ENCODE measurements around the gene CAMK2G. TPM values are rescaled to one million over a fixed set of nuclear protein-coding genes. Genes with fewer than 3 reads are reported as not detected.
A peak's percentile ranks its signal among the peaks of the same experiment; 100 is the strongest.

CAMK2G gene
- total and polyA plus RNA-seq, 2 experiments from 2014 or later: 30.6 to 34.1 TPM

DNA sequence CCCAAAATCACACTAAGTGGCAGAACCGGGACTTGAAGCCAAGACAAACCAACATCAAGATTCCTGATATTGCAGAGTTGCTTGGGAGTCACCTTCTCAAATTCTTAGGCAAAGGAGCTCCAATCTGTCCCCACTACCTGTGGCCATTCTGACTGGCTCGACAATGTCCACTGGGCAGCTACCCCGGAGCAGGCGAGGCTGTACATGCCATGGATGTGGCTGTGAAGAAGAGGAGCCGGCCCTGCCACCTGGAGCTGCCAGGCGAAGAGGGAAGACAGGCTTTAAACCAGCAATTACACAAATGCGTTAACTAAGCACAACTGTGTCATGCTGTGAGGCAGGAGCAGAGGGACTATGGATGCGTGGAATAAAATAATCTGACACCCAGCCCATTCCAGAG lies 18.1 kb downstream of the CAMK2G start (continued):
- TF ChIP-seq, protein P1, sequence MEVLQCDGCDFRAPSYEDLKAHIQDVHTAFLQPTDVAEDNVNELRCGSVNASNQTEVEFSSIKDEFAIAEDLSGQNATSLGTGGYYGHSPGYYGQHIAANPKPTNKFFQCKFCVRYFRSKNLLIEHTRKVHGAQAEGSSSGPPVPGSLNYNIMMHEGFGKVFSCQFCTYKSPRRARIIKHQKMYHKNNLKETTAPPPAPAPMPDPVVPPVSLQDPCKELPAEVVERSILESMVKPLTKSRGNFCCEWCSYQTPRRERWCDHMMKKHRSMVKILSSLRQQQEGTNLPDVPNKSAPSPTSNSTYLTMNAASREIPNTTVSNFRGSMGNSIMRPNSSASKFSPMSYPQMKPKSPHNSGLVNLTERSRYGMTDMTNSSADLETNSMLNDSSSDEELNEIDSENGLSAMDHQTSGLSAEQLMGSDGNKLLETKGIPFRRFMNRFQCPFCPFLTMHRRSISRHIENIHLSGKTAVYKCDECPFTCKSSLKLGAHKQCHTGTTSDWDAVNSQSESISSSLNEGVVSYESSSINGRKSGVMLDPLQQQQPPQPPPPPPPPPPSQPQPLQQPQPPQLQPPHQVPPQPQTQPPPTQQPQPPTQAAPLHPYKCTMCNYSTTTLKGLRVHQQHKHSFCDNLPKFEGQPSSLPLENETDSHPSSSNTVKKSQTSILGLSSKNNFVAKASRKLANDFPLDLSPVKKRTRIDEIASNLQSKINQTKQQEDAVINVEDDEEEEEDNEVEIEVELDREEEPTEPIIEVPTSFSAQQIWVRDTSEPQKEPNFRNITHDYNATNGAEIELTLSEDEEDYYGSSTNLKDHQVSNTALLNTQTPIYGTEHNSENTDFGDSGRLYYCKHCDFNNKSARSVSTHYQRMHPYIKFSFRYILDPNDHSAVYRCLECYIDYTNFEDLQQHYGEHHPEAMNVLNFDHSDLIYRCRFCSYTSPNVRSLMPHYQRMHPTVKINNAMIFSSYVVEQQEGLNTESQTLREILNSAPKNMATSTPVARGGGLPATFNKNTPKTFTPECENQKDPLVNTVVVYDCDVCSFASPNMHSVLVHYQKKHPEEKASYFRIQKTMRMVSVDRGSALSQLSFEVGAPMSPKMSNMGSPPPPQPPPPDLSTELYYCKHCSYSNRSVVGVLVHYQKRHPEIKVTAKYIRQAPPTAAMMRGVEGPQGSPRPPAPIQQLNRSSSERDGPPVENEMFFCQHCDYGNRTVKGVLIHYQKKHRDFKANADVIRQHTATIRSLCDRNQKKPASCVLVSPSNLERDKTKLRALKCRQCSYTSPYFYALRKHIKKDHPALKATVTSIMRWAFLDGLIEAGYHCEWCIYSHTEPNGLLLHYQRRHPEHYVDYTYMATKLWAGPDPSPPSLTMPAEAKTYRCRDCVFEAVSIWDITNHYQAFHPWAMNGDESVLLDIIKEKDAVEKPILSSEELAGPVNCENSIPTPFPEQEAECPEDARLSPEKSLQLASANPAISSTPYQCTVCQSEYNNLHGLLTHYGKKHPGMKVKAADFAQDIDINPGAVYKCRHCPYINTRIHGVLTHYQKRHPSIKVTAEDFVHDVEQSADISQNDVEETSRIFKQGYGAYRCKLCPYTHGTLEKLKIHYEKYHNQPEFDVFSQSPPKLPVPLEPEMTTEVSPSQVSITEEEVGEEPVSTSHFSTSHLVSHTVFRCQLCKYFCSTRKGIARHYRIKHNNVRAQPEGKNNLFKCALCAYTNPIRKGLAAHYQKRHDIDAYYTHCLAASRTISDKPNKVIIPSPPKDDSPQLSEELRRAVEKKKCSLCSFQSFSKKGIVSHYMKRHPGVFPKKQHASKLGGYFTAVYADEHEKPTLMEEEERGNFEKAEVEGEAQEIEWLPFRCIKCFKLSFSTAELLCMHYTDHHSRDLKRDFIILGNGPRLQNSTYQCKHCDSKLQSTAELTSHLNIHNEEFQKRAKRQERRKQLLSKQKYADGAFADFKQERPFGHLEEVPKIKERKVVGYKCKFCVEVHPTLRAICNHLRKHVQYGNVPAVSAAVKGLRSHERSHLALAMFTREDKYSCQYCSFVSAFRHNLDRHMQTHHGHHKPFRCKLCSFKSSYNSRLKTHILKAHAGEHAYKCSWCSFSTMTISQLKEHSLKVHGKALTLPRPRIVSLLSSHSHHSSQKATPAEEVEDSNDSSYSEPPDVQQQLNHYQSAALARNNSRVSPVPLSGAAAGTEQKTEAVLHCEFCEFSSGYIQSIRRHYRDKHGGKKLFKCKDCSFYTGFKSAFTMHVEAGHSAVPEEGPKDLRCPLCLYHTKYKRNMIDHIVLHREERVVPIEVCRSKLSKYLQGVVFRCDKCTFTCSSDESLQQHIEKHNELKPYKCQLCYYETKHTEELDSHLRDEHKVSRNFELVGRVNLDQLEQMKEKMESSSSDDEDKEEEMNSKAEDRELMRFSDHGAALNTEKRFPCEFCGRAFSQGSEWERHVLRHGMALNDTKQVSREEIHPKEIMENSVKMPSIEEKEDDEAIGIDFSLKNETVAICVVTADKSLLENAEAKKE (CRISPR knock-in tag; IDR thresholded peaks at IDR 0.05): no peak
- TF ChIP-seq STAT1 (IDR thresholded peaks at IDR 0.05; ENCODE audit: unreplicated experiment): no peak

GRCh38 chr10:73855413-73855812 lies 18.9 kb downstream of the CAMK2G start:
- Histone ChIP-seq H3F3A (replicated peaks; ENCODE audit: low read depth) (no peaks in the 10 kb centered on the region; the same call in 1 of the 2 replicates), H3K27me3 (ENCODE audit: insufficient read depth) (no peaks in the 10 kb centered on the region), H3K27ac (ENCODE audit: low read depth) (no peak overlapping the region), H3K4me3 (no peak overlapping the region), H3K9me2 (ENCODE audit: insufficient read depth) (no peaks in the 10 kb centered on the region), H4K20me1 (replicated peaks; ENCODE audit: insufficient read depth) (peaks cover 26% of the 10 kb centered on the region), H3K4me1 (ENCODE audit: insufficient read depth) (peaks cover 10% of the 10 kb centered on the region), H3K79me2 (replicated peaks; ENCODE audit: insufficient read depth) (peaks cover 15% of the 10 kb centered on the region), H2AFZ (no peak overlapping the region), H3K36me3 (ENCODE audit: insufficient read depth) (no peaks in the 10 kb centered on the region; the same call in none of the 2 replicates), H3K4me2 (no peak overlapping the region)
- no peaks in the 10 kb centered on the region for H3K9me3 Mint-ChIP-seq
- H3K4me3 Mint-ChIP-seq: no peak overlapping the region
- ATAC-seq (peak; percentile 33), DNase-seq (ENCODE audit: low spot score) (no peak)
- peaks cover 40% of the 10 kb centered on the region for H3K36me3 Mint-ChIP-seq (ENCODE audit: low read depth)
- H3K27me3 Mint-ChIP-seq (ENCODE audit: insufficient read depth, low read depth, poor library complexity): no peaks in the 10 kb centered on the region
- peak overlapping the region; percentile 16; the same call in 1 of the 2 replicates for H3K27ac Mint-ChIP-seq
- H3K4me1 Mint-ChIP-seq: peaks cover 53% of the 10 kb centered on the region
- TF ChIP-seq, protein P2, sequence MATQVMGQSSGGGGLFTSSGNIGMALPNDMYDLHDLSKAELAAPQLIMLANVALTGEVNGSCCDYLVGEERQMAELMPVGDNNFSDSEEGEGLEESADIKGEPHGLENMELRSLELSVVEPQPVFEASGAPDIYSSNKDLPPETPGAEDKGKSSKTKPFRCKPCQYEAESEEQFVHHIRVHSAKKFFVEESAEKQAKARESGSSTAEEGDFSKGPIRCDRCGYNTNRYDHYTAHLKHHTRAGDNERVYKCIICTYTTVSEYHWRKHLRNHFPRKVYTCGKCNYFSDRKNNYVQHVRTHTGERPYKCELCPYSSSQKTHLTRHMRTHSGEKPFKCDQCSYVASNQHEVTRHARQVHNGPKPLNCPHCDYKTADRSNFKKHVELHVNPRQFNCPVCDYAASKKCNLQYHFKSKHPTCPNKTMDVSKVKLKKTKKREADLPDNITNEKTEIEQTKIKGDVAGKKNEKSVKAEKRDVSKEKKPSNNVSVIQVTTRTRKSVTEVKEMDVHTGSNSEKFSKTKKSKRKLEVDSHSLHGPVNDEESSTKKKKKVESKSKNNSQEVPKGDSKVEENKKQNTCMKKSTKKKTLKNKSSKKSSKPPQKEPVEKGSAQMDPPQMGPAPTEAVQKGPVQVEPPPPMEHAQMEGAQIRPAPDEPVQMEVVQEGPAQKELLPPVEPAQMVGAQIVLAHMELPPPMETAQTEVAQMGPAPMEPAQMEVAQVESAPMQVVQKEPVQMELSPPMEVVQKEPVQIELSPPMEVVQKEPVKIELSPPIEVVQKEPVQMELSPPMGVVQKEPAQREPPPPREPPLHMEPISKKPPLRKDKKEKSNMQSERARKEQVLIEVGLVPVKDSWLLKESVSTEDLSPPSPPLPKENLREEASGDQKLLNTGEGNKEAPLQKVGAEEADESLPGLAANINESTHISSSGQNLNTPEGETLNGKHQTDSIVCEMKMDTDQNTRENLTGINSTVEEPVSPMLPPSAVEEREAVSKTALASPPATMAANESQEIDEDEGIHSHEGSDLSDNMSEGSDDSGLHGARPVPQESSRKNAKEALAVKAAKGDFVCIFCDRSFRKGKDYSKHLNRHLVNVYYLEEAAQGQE (IDR thresholded peaks at IDR 0.05; ENCODE audit: unreplicated experiment): no peak
- TF ChIP-seq POLR2AphosphoS5 (IDR thresholded peaks at IDR 0.05; ENCODE audit: low read depth): no peak
- no peak for TF ChIP-seq ETS1 (IDR thresholded peaks at IDR 0.05)
- TF ChIP-seq ZNF114 (CRISPR knock-in tag; IDR thresholded peaks at IDR 0.05): no peak

Data from GM23338 (cell line).